A549 (cell line): Measurements from ENCODE around the gene WNT11.

Source experiments
- CEBPB ChIP-seq, 2 experiments: fragments of >200 bp in 1 of 2; sonication (Bioruptor Twin) in 1 of 2; formaldehyde crosslinking in 1 of 2; IDR thresholded peaks; 2 replicates each; pipeline ENCODE4 v1.6.1; 2012 to 2016
- CTCF ChIP-seq: fragments of >200 bp; sonication (Bioruptor Twin); formaldehyde crosslinking; IDR thresholded peaks from 3 replicates; pipeline ENCODE4 v1.5.1; 2016
- EP300 ChIP-seq, 2 experiments: fragments of >200 bp; sonication (Bioruptor Twin); formaldehyde crosslinking; IDR thresholded peaks; 2 replicates in 1 of 2; 3 replicates in 1 of 2; pipeline ENCODE4 v1.6.1; 2016 to 2017
- KDM1A ChIP-seq: fragments of 200-600 bp; sonication (generic); IDR thresholded peaks from 2 replicates; pipeline ENCODE4 v1.6.1; 2016; ENCODE audit warnings: low read depth, mild to moderate bottlenecking
- MAZ ChIP-seq: fragments of 150-350 bp; IDR thresholded peaks from 2 replicates; pipeline ENCODE4 v1.6.1; 2014; ENCODE audit warnings: antibody characterized with exemption, low read depth, low read length, borderline replicate concordance
- NPAS2 ChIP-seq: fragments of 250-450 bp; sonication (Bioruptor Pico); IDR thresholded peaks from 2 replicates; pipeline ENCODE4 v1.8.0; 2022; ENCODE audit warnings: mild to moderate bottlenecking, moderate library complexity, borderline replicate concordance
- NR3C1 ChIP-seq: fragments of >200 bp; sonication (Bioruptor Twin); formaldehyde crosslinking; IDR thresholded peaks from 3 replicates; pipeline ENCODE4 v1.6.1; 2017
- RAD21 ChIP-seq, 2 experiments: fragments of >200 bp in 1 of 2; sonication (Bioruptor Twin) in 1 of 2; formaldehyde crosslinking in 1 of 2; IDR thresholded peaks in 1 of 2; conservative IDR thresholded peaks in 1 of 2; 2 replicates in 1 of 2; 3 replicates in 1 of 2; pipeline ENCODE4 v1.6.1; 2012 to 2018; ENCODE audit warnings: inconsistent platforms in 1 of 2
- RFX5 ChIP-seq: fragments of 450-650 bp; IDR thresholded peaks from 2 replicates; pipeline ENCODE4 v1.7.1; 2014; ENCODE audit warnings: antibody characterized with exemption, mild to moderate bottlenecking, moderate library complexity
- RNF2 ChIP-seq: fragments of 200-600 bp; sonication (generic); IDR thresholded peaks from 2 replicates; pipeline ENCODE4 v1.6.1; 2016; ENCODE audit warnings: low read depth, mild to moderate bottlenecking, antibody characterized with exemption, moderate library complexity, borderline replicate concordance
- SMC3 ChIP-seq: fragments of >200 bp; sonication (Bioruptor Twin); formaldehyde crosslinking; IDR thresholded peaks from 3 replicates; pipeline ENCODE4 v1.6.1; 2018; ENCODE audit warnings: inconsistent platforms
- ZFP36 ChIP-seq: fragments of 450-650 bp; IDR thresholded peaks from 2 replicates; pipeline ENCODE4 v1.6.1; 2014; ENCODE audit warnings: borderline replicate concordance; ENCODE audit not compliant: partially characterized antibody

- TF ChIP-seq CEBPB (IDR thresholded peaks at IDR 0.05) (no peak), CTCF (no peak), KDM1A (no peak), EP300 (IDR thresholded peaks at IDR 0.05) (no peak), MAZ (no peak), RAD21 (conservative IDR thresholded peaks at IDR 0.05 in 1 of 2, IDR thresholded peaks at IDR 0.05 in 1 of 2) (no peak), NPAS2 (CRISPR knock-in tag) (no peak), RFX5 (no peak), RNF2 (no peak), NR3C1 (no peak), SMC3 (no peak), ZFP36 (no peak)
Observed at GRCh38 chr11:76197332-76197731, 9.0 kb downstream of the WNT11 start.
